ENCODE results near the gene DYNLT5.

GRCh38 chr1:66750577-66750976 is 1.7 kb upstream of the DYNLT5 start:
- TF ChIP-seq, protein P1, sequence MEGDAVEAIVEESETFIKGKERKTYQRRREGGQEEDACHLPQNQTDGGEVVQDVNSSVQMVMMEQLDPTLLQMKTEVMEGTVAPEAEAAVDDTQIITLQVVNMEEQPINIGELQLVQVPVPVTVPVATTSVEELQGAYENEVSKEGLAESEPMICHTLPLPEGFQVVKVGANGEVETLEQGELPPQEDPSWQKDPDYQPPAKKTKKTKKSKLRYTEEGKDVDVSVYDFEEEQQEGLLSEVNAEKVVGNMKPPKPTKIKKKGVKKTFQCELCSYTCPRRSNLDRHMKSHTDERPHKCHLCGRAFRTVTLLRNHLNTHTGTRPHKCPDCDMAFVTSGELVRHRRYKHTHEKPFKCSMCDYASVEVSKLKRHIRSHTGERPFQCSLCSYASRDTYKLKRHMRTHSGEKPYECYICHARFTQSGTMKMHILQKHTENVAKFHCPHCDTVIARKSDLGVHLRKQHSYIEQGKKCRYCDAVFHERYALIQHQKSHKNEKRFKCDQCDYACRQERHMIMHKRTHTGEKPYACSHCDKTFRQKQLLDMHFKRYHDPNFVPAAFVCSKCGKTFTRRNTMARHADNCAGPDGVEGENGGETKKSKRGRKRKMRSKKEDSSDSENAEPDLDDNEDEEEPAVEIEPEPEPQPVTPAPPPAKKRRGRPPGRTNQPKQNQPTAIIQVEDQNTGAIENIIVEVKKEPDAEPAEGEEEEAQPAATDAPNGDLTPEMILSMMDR (conservative IDR thresholded peaks at IDR 0.05 in 1 of 2, IDR thresholded peaks at IDR 0.05 in 1 of 2; ENCODE audit: low read depth in 1 of 2, low read length in 2 of 2): no peak
- TF ChIP-seq EZH2 (IDR thresholded peaks at IDR 0.05; ENCODE audit: low read length, missing control alignments): no peak

All from fibroblast of lung (primary cell).